Fibroblast of villous mesenchyme (primary cell): ENCODE results near the gene SLC11A2. TPM values are rescaled to one million over a fixed set of nuclear protein-coding genes. Genes with fewer than 3 reads are reported as not detected.

Experiments used
- DNase-seq: peaks from one replicate; pipeline ENCODE4 v3.0.0-alpha.2; 2010; ENCODE audit warnings: low read depth
- H3K4me3 ChIP-seq: 2 replicates; pipeline ENCODE4 v1.5.1; 2011; ENCODE audit warnings: low read depth, mild to moderate bottlenecking, low read length
- total RNA-seq: library from RNA; depleted of rRNA; stranded (reverse); fragments of >200 nt; gene quantifications from 2 replicates; pipeline ENCODE4 v1.2.3, GENCODE V29; 2012
- TF ChIP-seq, protein P1 (sequence below): IDR thresholded peaks from 2 replicates; pipeline ENCODE4 v1.5.1; 2012; ENCODE audit warnings: low read depth, mild to moderate bottlenecking, low read length; ENCODE audit not compliant: insufficient read depth

Gene SLC11A2
- total RNA-seq, 1 donor, result 56.6 TPM

DNA sequence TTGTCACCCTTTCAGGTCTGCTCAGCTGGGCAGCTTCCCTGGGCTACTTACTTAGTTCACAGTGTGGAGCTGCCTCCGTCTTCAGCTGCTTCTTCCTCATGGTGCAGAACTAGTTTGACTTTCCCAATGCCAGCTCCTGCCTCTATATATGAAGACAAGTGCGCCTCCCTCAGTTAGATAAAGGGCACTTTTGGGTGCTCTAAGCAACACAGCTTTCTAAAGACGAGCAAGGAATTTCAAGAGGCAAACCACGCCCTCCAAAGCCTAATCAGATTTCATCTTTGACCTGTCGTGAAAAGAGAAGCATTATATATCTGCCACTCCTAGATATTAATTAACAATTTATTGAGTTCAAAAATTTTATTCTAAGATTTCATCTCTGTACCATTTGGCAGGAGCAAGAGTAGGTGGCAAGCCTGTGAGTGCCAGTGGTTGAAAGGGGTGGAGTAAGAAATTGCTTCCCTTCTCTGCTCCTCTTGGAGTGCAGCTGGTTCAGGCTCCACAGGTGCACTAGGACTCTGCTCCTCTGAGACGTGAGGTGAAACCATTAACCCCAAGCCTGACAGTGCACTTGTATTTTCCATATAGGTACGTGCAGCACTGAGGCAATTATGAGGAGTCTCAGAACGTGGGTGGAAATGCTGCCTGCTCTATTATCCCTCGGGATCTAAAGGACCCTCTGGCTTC lies 2.1 kb upstream of the SLC11A2 start:
- H3K4me3 ChIP-seq, result no peak overlapping the region
- peak; percentile 63 for DNase-seq
- TF ChIP-seq, protein P1, sequence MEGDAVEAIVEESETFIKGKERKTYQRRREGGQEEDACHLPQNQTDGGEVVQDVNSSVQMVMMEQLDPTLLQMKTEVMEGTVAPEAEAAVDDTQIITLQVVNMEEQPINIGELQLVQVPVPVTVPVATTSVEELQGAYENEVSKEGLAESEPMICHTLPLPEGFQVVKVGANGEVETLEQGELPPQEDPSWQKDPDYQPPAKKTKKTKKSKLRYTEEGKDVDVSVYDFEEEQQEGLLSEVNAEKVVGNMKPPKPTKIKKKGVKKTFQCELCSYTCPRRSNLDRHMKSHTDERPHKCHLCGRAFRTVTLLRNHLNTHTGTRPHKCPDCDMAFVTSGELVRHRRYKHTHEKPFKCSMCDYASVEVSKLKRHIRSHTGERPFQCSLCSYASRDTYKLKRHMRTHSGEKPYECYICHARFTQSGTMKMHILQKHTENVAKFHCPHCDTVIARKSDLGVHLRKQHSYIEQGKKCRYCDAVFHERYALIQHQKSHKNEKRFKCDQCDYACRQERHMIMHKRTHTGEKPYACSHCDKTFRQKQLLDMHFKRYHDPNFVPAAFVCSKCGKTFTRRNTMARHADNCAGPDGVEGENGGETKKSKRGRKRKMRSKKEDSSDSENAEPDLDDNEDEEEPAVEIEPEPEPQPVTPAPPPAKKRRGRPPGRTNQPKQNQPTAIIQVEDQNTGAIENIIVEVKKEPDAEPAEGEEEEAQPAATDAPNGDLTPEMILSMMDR, result peak; percentile 44

- DNase-seq, result no peak
- TF ChIP-seq, protein P1, result no peak
- H3K4me3 ChIP-seq, result no peak overlapping the region
Measured at GRCh38 chr12:51027342-51027835, 1.2 kb upstream of the SLC11A2 start.

- TF ChIP-seq, protein P1, result no peak
- H3K4me3 ChIP-seq, result peak overlapping the region; percentile 85
- no peak for DNase-seq
Measured at GRCh38 chr12:51025338-51025835, 797 bp downstream of the SLC11A2 start.

DNA sequence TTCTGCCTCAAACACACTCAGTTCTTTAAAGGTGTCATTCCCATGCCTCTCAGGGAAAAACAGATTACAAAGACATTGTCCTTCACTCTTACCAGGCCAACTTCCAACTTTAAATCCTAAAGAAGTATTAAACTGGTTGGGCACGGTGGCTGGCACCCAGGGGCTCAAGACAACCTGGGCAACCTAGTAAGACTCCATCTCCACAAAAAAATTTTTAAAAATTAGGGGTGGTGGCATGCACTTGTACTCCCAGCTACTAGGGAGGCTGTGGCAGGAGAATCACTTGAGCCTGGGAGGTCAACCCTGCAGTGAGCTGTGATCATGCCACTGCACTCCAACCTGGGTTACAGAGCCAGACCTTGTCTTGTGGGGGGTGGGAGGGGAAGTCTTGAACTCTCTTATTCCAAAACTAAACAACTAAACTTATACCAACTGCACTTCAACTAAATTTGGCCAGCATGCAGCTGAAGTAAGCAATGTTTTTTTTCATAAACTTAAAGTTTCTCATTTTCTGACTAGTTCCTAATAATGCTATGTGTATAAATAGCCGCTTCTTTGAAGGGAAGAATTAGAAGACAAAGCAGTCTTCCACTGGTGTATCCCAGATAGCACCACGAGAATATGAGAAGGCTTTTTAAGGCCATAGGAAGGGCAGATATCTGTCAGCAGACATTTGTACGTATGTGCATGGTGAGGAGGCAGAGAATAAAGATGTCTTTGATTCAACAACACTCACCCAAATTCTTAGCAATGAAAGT lies 2.4 kb downstream of the SLC11A2 start:
- peak overlapping the region; percentile 85 for H3K4me3 ChIP-seq
- no peak for DNase-seq
- TF ChIP-seq, protein P1, result no peak

DNA sequence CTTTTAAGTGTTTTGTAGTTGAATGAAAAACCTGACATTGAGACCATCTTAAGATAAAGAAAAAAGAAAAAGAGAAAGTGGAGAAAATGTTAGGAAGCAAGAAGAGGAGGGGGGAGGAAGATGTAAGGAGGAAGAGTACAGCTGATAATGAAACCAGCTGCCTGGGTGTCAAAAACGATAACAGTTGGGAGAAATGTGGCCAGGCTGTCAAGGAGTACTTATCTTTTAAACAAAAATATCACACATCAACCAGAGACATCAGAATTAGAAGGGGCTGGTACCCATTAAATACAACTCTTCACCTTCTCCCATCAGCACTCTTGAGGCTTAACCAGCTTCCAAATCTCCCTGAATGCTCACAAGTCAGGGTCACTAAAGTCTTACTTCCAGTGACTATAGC lies 4.5 kb downstream of the SLC11A2 start:
- H3K4me3 ChIP-seq, result no peak overlapping the region
- DNase-seq, result no peak
- TF ChIP-seq, protein P1, result no peak

GRCh38 chr12:51020448-51021182 lies 5.6 kb downstream of the SLC11A2 start:
- TF ChIP-seq, protein P1, result no peak
- no peak for DNase-seq

More at GRCh38 chr12:51020448-51021182, 5.6 kb downstream of the SLC11A2 start:
- no peak overlapping the region for H3K4me3 ChIP-seq
